ENCODE results near the gene AHR.
"Not testable (repeated sequence)": the region's sequence is repeated elsewhere in the genome, so short reads cannot be mapped to it uniquely, and the experiment has no call there.

Gene AHR

GRCh38 chr7:17380736-17381662 lies 82.5 kb downstream of the AHR start:
- no peak for DNase-seq

- not testable (repeated sequence) for DNase-seq
These were observed 84.2 kb downstream of the AHR start for GRCh38 chr7:17382408-17383354.

GRCh38 chr7:17384400-17384799 lies 85.9 kb downstream of the AHR start:
- DNase-seq, result no peak

- no peak for DNase-seq
These were observed 87.2 kb downstream of the AHR start for GRCh38 chr7:17385612-17386011.

- no peak for DNase-seq
These were observed 91.9 kb downstream of the AHR start for GRCh38 chr7:17390392-17390791.

- no peak for DNase-seq
These were observed 92.9 kb downstream of the AHR start for GRCh38 chr7:17391366-17391765.

- no peak for DNase-seq
These were observed 94.4 kb downstream of the AHR start for GRCh38 chr7:17392846-17393245.

- not testable (repeated sequence) for DNase-seq
These were observed 96.1 kb downstream of the AHR start for GRCh38 chr7:17394563-17394962.

Measured in activated T-cell treated with anti-CD3 and anti-CD28 coated beads, Interleukin-2, amount 50 U/mL, for 48 hours (primary cell).